Thyroid gland (tissue), 4 donors: ENCODE results near the gene F10. TPM values are rescaled to one million over a fixed set of nuclear protein-coding genes. Genes with fewer than 3 reads are reported as not detected.

Experiments
- DNase-seq, 2 donors: peaks; one replicate each; pipeline ENCODE4 v3.0.0-alpha.2; 2019
- H3K27ac ChIP-seq, 3 donors: fragments of 200-600 bp; sonication (generic); 1 replicate in 2 of 3; 2 replicates in 1 of 3; pipeline ENCODE4 v1.5.1; 2016 to 2019; ENCODE audit warnings: mild to moderate bottlenecking in 1 of 3, moderate library complexity in 1 of 3
- H3K27me3 ChIP-seq: fragments of 200-600 bp; sonication (generic); one replicate; pipeline ENCODE4 v1.5.1; 2019
- H3K36me3 ChIP-seq, 2 donors: fragments of 200-600 bp; sonication (generic); one replicate each; pipeline ENCODE4 v1.5.1; 2016 to 2019
- H3K4me1 ChIP-seq, 2 donors: fragments of 200-600 bp; sonication (generic); one replicate each; pipeline ENCODE4 v1.5.1; 2017 to 2019
- H3K4me3 ChIP-seq, 3 donors: fragments of 200-600 bp; sonication (generic); replicated peaks in 1 of 3; 1 replicate in 2 of 3; 2 replicates in 1 of 3; pipeline ENCODE4 v1.5.1; 2016; ENCODE audit warnings: mild to moderate bottlenecking in 1 of 3
- H3K9me3 ChIP-seq: fragments of 200-600 bp; sonication (generic); one replicate; pipeline ENCODE4 v1.5.1; 2017
- CTCF ChIP-seq, 6 experiments: fragments of 200-600 bp in 3 of 6; fragments of 450-650 bp in 3 of 6; sonication (generic) in 3 of 6; IDR thresholded peaks; one replicate each; pipeline ENCODE4 v1.5.1; 2016 to 2019; ENCODE audit warnings: antibody characterized with exemption in 6 of 6, mild to moderate bottlenecking in 2 of 6, inconsistent platforms in 1 of 6, moderate library complexity in 1 of 6
- POLR2A ChIP-seq, 2 donors: fragments of 450-650 bp; IDR thresholded peaks; one replicate each; pipeline ENCODE4 v1.6.1; 2017; ENCODE audit warnings: antibody characterized with exemption in 2 of 2, mild to moderate bottlenecking in 2 of 2, moderate library complexity in 1 of 2
- WGBS, 2 donors: methylation state at CpG; one replicate each; pipeline ENCODE4 v1.1.5; 2017; 5-methylcytosine and 5-hydroxymethylcytosine counted together
- intact Hi-C: fragments of 100-400 bp; cut with DNase I; formaldehyde crosslinking; loops from one replicate; pipeline ENCODE4 v1.15.1; 2023
- total RNA-seq, 4 donors: library from RNA; depleted of rRNA; stranded (reverse); fragments of >200 nt; gene quantifications; one replicate each; pipeline ENCODE4 v1.2.3, GENCODE V29; 2016

Gene F10
- total RNA-seq, 4 donors from 2014 or later = 4.0 to 19.9 (median 7.0) TPM

DNA sequence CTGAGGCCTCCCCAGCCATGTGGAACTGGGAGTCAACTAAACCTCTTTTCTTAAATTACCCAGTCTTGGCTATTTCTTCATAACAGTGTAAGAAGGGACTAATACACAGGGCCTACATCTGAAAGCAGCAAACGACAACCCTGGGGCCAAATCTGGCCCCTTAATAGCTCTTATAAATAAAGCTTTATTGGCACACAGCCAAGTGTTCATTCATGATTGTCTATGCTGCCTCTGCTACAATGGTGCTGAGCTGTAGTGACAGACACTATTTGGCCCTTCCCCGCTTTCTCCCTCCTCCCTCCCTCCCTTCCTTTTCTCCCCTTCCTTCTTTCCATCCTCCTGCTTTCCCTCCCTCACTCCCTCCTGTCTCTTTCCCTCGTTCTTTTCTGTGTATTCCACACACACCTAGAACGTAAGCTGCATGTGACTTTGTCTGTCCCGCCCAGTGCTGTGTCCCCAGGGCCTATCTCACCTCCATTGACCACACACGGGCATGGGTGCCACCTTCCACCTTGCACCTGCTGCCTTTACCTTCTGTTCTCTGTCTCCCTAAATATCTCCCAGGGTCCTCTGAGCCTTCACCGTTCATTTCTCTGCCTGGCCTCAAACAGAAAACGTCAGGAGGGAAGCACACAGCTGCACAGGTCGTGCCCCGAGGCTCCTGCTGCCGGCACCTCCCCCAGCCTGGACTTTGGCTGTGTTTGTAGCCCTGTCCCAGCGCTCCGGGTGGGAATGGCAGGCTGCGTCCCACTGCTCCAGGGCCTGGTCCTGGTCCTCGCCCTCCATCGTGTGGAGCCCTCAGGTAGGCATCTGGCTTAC, 35.5 kb downstream of the F10 start, which contains the start of gene PROZ:
TSS of gene PROZ (plus strand) at position 720 of the 819 bp plus-strand sequence. CDS start at position 733, 13 bp downstream.
- H3K27me3 ChIP-seq = no peaks in the 10 kb centered on the region
- intact Hi-C loops = loop anchor here (5.0 to 10.0 kb wide), 2 partner anchors 49 to 207 kb away; partner anchors contain the start of genes CUL4A, GRTP1 and PCID2
- no peak within 1 kb of the TSS for H3K4me3 ChIP-seq
- no peaks in the 10 kb centered on the region for H3K36me3 ChIP-seq
- TF ChIP-seq CTCF (IDR thresholded peaks at IDR 0.05) (no peak), POLR2A (IDR thresholded peaks at IDR 0.05) (no peak)
- H3K9me3 ChIP-seq = no peaks in the 10 kb centered on the region
- WGBS, 2 donors = 67 to 74% methylated on average over 12 to 16 of the region's 16 CpGs
- H3K4me1 ChIP-seq = peaks cover 5% of the 10 kb centered on the region in 2 donors
- DNase-seq = no peak
- no peak within 1 kb of the TSS for H3K27ac ChIP-seq

DNA sequence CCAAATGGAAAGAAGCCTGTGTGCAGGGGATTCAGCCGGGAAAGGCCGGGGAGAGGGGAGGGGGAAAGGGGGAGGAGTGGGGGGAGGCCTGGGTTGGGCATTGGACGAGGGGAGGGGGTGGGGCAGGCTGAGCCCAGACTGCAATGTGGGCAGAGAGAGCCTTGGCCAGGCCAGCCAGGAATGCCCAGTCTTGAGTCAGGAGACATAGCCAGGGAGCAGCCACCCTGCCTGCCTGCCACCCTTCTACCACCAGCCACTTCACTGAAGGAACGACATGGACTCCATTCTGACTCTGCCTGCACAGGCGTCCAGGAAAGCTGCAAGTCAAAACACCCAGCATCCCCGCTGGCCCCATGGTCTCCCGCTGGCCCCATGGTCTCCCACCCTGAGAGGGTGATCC, 36.3 kb downstream of the F10 start:
- no peak for TF ChIP-seq CTCF (IDR thresholded peaks at IDR 0.05)
- no peak for TF ChIP-seq POLR2A (IDR thresholded peaks at IDR 0.05)
- Histone ChIP-seq H3K36me3 (no peaks in the 10 kb centered on the region), H3K9me3 (no peaks in the 10 kb centered on the region), H3K4me1 (no peaks in the 10 kb centered on the region), H3K4me3 (no peak overlapping the region), H3K27me3 (no peaks in the 10 kb centered on the region), H3K27ac (no peak overlapping the region)
- DNase-seq = no peak
- intact Hi-C loops = loop anchor here (5.0 to 10.0 kb wide), 2 partner anchors 48 to 206 kb away; partner anchors contain the start of genes CUL4A, GRTP1 and PCID2
- 56 to 67% methylated on average over 3 to 6 of the region's 7 CpGs for WGBS, 2 donors

DNA sequence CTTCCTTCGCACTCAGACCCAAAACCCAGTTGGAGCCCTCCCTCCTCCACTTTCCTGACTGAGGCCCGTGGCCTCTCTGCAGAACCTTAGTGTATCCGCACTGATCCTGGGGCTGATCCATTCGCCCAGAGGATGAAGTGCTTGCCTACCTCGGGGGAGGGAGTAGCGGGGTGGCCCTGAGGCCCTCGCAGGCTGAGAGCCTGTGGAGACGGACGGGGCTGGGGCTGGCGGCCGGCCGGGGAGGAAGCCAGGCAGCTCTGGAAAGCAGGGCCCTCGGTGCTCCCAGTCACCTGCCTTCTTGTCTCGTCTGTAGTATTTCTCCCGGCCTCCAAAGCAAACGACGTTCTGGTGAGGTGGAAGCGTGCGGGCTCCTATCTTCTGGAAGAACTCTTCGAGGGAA, 37.1 kb downstream of the F10 start:
- no peak for DNase-seq
- WGBS, 2 donors = 76 to 85% methylated on average over 20 of the region's 20 CpGs
- no peaks in the 10 kb centered on the region for H3K9me3 ChIP-seq
- intact Hi-C loops = loop anchor here (5.0 to 10.0 kb wide), 2 partner anchors 48 to 205 kb away; partner anchors contain the start of genes CUL4A, GRTP1 and PCID2
- no peak overlapping the region for H3K4me3 ChIP-seq
- H3K4me1 ChIP-seq = no peaks in the 10 kb centered on the region
- no peaks in the 10 kb centered on the region for H3K27me3 ChIP-seq
- no peaks in the 10 kb centered on the region for H3K36me3 ChIP-seq
- TF ChIP-seq CTCF (IDR thresholded peaks at IDR 0.05) (no peak), POLR2A (IDR thresholded peaks at IDR 0.05) (no peak)
- H3K27ac ChIP-seq = no peak overlapping the region

- 70 to 78% methylated on average over 9 to 12 of the region's 12 CpGs for WGBS, 2 donors
- no peaks in the 10 kb centered on the region for H3K27me3 ChIP-seq
- intact Hi-C loops = no loop called here
Observed at GRCh38 chr13:113160983-113161382, 38.4 kb downstream of the F10 start.

More at GRCh38 chr13:113160983-113161382, 38.4 kb downstream of the F10 start:
- TF ChIP-seq CTCF (IDR thresholded peaks at IDR 0.05) = no peak
- TF ChIP-seq POLR2A (IDR thresholded peaks at IDR 0.05) = no peak
- Histone ChIP-seq H3K9me3 (no peaks in the 10 kb centered on the region), H3K4me1 (no peaks in the 10 kb centered on the region), H3K36me3 (no peaks in the 10 kb centered on the region), H3K4me3 (no peak overlapping the region), H3K27ac (no peak overlapping the region)
- DNase-seq = no peak
